Adipose tissue (tissue), 3 donors: Measurements from ENCODE around the gene ENTHD1. TPM values are rescaled to one million over a fixed set of nuclear protein-coding genes. Genes with fewer than 3 reads are reported as not detected.

Experiments used
- polyA plus RNA-seq, 3 donors: library from polyadenylated mRNA; stranded (reverse); fragments of 200-250 nt; gene quantifications; one replicate each; pipeline ENCODE4 v1.2.3, GENCODE V29; 2013
- donor health status: healthy with polysubstance abuse.
- donor health status: Bipolar disorder and iron deficiency.
- donor health status: healthy.

ENTHD1 gene
- polyA plus RNA-seq, 3 donors: not detected

Other genes with a start within 250 kb of the ENTHD1 start
- gene GRAP2, start 7.3 kb upstream of the ENTHD1 start, polyA plus RNA-seq: 1 to 10 TPM in 2 of 3 donors, under 1 TPM in 1; 0.41 to 2.1 (median 1.5) TPM
- gene TMA7B, start 66.6 kb upstream of the ENTHD1 start, polyA plus RNA-seq: under 1 TPM in 1 of 3 donors, not detected in 2; 0.56 TPM
- 1 to 10 TPM in 2 of 3 donors, under 1 TPM in 1; 0.11 to 8.4 (median 1.2) TPM for gene FAM83F, start 101.2 kb upstream of the ENTHD1 start, polyA plus RNA-seq